Activated CD4-positive, alpha-beta T cell treated with anti-CD3 and anti-CD28 coated beads for 48 hours (primary cell): ENCODE results near the gene SLC30A3.

Source experiments
- DNase-seq: peaks from one replicate; pipeline ENCODE4 v3.0.0-alpha.2; 2020

Gene SLC30A3

DNA sequence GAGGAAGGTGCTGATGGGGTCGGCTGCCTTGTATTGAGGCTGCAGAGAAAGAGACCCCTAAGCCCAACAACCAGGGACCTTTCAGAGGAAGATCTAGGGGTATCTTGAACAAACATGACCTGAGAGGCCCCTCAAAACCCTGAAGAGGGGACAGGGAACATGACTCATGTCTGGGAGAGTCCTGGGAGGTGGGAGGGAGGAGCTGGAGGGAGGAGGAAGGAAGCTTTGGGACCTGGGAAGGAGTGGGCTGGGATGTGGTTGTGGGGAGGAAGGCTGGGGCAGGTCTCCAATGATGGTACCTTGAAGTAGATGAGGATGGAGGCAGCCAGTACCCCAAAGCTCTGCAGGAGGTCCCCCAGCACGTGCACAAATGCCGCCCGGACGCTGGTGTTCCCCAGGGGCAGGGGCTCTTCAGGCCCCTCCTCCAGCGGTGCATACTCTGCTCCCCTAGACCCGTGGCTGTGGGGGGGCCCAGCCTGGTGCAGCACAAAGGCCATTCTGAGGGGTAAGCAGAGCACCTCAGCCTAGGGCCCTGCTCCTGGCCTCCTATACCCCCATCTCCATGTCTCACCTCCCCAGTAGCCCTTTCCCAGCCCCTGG lies 5.9 kb downstream of the SLC30A3 start:
- DNase-seq = no peak

DNA sequence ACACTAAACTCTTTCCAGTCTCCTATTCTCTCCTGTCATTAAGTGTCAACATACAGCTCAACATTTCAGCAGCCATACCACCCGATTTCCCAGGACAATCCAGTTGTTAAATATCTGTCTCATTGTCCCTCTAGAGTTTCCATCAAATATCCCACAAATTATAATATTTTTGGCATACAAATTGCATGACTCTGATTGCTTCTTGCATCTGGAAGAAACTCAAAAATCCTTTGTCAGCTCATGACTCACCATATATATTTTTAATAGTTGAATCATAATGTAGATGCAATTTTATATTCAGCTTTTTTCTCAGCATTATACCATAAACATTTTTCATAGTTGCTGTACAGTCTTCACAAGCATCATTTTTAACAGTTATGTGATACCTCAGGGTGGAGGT lies 7.2 kb downstream of the SLC30A3 start:
- no peak for DNase-seq

DNA sequence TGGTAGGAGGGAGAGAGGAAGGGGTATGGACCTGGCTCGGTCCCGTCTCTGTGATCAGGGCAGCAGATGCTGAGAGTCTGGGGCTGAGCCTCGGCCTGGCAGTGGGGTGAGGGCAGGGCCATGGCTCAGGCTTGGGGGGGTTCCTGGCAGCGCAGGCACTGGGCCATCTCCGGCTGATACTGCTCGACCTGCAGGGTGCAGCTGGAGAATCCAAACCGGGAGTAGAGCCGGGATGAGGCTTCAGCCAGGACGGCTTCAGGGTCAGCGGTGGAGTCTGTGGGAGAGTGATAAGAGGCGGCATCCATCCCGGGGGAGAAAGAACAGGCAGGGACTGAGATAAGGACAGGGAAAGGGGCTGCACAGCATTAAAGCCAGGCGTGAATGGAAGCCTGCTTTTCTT lies 7.7 kb downstream of the SLC30A3 start:
- DNase-seq = no peak

DNA sequence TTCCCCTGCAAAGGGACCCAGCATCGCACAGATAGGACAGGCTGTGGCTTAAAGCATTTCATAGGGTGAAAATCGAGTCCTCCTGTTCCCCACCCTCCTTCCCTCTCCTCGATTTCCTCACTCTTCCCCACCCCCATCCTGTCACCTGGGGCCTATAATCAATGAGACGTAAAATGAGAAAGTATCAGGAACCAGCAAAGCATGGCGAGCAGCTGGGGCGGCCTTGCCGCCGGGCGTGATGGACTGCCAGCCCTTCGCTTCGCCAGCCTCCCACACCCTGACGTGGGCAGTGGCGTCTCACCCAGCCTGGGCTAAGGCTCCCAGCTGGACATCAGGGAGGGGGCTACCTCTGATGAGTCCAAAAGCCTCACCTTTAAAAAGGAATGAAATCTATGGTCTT lies 11.1 kb downstream of the SLC30A3 start:
- DNase-seq = no peak

DNA sequence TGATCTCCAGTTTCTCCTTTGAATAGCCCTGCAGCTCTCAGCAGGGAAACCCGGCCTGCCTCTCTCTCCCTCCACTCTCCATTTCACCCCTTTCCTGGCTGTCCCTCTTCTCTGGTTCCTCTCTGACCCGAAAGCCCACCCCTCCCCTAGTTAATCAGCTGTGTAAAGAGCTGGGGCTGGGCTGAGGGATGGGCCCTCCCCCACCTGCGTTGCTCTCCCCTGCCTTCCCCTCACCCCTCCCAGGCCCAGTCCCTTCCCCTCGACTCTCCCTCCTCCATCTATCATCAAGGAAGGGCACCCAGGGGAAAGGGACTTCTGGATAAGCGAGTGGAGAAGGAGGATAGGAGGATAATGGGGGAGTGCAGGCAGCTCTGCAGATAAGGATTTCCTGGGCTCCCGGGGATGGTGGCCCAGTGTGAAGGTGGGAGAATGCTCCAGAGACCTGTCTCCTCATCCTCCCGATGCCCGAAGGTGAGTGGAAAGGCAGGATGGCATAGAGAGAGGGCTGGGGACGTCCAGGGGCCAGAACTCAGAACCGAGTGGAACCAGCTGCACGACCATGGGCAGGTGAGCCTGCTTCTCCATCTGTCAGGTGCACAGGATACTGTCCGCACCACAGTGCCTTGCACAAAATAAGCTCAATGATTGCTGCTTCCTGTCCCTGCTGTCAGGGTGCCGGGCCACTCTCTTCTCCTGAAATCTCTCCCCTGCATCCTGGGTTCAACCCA lies 12.0 kb downstream of the SLC30A3 start:
- DNase-seq = no peak

DNA sequence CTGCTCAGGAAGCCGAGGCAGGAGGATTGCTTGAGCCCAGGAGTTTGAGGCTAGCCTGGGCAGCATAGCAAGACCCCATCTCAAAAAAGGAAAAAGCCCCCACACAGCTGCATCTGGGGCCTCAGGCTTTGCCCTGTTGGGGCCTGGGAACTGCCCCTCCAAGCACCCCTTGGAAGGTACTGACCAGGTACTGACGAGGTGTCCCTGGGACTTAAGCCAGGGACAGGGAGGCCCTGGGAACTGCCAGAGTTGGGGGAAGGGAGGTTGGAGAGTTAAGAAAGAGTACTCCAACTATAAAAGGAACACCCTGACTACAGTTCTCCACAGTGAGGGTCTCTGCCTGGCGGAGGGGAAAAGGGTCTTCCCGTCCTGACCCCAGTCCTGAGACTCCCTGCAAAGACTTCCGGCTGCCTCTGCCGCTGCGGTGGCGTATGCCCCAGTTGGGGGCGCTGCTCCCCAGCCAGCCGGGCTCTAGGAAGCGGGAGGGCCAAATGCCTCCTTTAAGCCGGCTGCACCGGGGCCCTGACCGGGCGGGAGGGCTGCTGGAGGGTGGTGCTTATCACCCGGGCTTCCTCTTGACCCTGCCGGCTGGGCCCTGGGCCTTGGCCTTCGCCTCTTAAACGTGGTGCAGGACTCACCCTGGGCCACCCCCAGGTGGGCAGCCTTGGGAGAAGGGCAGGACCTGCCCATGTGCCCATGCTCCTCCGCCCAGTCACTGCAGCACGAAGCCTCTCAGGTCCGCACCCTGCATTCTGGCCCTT lies 12.8 kb downstream of the SLC30A3 start:
- peak; percentile 76 for DNase-seq

DNA sequence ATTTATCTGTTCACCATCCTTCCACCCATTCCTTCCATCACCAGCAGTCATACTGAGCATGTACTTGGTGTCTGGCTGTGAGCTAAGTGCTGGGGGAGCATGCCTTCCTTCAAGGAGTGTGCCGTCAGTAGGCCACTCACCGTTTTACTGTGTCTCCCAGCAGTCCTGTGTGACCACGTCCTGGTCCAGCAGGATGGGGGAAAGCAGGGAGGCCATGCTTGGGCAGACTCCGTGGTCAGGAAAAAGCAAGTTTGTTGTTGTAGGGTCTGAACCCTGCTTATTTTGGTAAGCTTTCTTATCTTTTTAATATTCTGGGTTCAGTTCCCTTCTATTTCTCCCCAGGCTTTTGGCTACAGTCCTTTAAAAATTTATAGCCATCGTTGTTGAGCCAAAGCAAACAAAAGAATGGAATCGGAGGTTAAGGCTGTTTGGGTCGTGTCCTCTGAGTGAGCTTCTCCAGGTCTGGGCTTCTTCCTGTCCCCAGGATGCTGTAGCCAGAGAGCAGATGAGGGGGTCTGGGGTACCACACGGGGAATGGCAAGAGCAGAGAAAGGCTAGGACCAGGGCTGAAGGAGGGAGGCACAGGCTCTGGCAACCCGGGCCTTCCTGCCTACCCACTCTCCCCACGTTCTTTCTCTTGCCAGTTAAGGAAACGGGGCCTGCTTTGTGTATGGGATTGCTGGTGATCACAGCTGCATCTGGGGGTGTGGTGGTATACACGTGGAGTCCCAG lies 13.5 kb downstream of the SLC30A3 start:
- no peak for DNase-seq

DNA sequence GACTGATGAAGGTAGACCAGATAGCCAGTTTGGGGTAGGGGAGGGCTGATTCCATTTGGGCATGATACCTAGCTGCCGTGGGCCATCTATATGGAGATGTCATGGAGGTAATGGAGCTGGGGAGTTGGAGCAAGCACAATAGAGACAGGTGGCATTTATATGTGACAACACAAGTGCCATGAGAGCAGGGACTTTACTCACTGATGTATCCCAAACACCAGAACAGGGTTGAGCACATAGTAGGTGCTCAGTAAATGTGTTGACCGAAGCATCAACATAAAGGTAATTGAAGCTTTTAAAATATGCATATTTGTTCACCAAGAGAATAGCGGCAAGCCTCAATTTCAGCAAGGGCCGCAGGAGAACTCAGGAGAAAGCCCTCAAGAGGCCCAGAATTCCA lies 15.0 kb downstream of the SLC30A3 start:
- DNase-seq = no peak

DNA sequence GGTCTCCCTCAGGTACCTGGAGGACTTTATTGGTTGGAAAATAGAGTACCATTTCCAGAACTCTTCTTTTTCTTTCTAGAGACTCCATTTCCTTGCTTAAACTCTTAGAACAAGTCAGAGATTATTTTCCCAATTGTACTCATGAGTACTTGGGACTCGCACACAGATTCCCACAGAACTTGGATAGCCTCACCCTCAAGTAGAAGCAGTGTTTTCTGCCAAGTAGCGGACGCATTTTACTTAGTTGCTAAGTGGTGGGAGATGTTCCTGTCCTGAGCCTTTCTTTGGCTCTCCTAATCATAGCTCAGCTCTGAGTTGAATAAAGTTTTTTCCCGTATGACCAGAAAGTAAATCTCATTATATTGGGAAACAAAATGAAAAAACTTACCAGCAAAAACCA lies 17.2 kb downstream of the SLC30A3 start:
- DNase-seq = no peak

DNA sequence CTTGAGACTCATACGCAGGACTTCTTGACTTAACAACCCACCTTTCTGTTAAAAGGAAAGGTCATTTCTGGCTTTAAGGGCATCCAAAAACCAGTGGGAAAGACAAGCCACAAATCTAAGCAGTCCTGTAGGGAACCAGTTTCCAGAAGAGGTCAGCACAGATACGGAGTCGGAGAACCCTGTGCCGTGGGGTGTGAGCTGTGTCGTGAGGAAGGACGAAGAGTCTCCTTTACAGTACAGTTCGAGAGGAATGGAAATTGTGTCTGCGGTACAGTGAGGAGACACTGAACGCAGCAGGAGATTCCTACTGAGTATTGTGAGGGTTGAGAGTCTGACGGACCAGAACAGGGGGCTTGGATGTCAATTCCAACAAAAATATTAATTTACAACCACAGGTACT lies 17.7 kb downstream of the SLC30A3 start:
- DNase-seq = no peak

DNA sequence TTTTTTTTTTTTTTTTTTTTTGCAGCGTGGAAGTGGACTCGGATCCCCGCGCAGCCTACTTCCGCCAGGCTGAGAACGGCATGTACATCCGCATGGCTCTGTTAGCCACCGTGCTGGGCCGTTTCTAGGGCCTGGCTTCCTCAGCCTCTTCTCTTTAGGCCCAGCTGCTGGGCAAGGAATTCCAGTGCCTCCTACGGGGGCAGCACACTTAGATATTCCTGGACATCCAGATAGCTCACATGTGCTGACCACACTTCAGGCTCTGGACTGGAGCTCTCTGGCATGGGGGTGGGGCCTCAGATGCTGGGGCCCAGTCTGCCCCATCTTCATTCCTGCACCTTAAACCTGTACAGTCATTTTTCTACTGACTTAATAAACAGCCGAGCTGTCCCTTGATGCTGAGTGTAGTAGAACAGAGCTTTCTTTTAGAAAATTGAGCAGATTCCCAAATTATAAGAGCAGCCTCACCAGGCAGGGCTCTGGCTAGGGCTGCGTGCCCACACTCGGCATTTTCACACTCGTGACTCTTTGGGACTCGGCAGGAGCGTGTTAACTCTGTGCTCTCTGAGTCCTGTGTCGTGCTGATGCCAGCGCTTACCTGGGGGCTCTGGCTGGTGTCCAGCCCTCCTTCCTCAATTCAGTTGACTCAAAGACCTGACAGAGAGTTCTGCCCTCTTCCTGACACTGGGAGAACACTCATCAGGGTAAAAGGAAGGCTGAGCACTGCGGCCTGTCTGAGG lies 19.3 kb downstream of the SLC30A3 start:
- DNase-seq = no peak

DNA sequence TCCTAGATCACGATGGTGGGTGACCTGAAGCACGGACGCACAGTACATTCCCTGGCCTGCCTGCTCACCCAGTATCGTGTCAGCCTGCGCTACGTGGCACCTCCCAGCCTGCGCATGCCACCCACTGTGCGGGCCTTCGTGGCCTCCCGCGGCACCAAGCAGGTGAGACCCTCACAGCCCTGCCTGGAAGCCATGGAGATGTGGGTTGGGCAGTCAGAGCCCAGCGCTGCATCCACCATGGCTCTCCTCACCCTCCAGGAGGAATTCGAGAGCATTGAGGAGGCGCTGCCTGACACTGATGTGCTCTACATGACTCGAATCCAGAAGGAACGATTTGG lies 20.3 kb downstream of the SLC30A3 start:
- no peak for DNase-seq

DNA sequence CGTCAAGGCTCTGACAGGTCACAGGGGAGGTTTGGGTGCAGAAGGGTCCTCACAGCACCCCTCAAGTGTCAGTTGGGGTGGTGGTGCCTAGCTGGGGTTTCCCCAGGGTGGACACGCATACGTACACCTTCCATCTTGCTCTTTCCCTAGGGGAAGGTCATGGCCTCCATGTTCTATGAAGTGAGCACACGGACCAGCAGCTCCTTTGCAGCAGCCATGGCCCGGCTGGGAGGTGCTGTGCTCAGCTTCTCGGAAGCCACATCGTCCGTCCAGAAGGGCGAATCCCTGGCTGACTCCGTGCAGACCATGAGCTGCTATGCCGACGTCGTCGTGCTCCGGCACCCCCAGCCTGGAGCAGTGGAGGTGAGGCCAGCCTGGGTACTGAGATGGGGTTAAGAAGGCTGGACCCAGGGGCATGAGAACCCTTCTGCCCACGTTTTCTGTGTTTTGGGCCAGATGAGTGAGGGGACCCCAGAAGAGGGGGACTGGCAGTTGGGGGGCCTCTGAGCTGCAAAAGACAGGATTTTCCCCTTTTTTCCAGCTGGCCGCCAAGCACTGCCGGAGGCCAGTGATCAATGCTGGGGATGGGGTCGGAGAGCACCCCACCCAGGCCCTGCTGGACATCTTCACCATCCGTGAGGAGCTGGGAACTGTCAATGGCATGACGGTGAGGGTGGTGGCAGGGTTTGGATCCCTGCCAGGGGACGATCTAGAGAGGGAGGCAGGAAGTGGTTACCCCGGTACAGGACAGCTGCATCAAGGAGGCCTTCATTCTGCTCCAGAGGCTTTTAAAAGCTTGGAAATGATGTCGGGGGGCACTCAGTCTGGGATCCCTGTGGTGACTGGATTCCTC lies 20.9 kb downstream of the SLC30A3 start:
- DNase-seq = no peak

DNA sequence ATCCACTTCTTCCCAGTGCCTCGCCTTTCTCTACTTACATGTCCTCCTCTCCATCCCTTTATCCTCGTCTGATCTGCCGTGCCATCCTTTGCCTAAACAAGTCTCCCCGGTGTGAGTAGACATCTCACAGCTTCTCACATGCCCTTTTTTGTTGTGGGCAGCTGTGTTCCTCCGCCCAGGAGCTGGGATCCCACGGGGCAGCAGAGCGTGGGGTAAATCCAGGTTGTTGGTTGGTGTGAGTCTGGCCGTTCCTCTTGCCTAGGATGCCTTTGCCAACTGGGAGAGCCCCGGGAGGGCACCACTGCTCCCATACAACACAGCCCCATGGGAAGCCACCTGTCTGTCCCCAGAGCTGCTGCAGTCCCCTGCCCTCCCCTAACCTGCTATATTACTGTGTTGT lies 22.4 kb downstream of the SLC30A3 start:
- no peak for DNase-seq

DNA sequence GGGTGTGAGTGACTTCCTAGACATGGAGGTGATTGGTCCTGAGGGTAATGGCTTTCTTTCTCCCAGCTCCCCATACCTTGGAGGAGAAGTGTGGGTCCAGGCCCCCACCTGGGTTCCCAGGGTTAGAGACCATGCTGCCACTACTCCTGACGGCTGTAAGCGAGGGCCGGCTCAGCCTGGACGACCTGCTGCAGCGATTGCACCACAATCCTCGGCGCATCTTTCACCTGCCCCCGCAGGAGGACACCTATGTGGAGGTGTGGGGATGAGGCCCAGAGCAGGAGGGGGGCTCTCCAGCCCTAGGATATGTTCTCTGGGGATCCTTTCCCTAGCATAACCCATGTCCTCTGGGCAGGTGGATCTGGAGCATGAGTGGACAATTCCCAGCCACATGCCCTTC lies 23.9 kb downstream of the SLC30A3 start:
- no peak for DNase-seq

DNA sequence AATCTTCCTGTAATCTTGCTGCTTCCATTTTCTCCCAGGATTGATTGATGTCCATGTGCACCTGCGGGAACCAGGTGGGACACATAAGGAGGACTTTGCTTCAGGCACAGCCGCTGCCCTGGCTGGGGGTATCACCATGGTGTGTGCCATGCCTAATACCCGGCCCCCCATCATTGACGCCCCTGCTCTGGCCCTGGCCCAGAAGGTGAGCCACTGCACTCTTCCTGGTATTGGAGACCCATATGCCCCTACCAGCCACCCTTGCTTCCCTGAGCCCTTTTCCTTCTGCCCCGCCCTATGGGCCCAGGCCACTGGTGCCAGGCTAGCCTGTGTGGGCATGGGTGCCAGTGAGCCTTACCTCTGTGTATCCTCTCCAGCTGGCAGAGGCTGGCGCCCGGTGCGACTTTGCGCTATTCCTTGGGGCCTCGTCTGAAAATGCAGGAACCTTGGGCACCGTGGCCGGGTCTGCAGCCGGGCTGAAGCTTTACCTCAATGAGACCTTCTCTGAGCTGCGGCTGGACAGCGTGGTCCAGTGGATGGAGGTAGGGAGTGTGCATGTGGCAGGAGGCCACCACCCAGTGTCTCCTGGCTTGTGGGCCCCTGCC lies 25.4 kb downstream of the SLC30A3 start:
- DNase-seq = no peak

DNA sequence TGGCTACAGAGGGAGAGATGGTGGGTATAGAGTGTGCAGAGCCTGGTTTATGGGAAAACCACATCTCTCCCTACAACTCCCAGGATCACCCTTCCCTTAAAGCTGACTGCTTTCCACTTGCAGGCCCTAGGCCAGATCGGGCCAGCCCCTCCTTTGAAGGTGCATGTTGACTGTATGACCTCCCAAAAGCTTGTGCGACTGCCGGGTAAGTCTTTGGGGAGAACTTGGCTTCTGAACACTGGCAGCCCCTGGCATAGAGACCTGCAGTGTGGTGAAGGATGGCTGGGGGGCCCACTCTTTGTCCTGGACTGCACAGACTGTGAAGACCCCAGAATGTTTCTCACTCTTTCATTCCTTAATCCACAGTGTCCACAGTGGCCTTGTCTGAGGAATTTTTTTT lies 26.2 kb downstream of the SLC30A3 start:
- DNase-seq = no peak

DNA sequence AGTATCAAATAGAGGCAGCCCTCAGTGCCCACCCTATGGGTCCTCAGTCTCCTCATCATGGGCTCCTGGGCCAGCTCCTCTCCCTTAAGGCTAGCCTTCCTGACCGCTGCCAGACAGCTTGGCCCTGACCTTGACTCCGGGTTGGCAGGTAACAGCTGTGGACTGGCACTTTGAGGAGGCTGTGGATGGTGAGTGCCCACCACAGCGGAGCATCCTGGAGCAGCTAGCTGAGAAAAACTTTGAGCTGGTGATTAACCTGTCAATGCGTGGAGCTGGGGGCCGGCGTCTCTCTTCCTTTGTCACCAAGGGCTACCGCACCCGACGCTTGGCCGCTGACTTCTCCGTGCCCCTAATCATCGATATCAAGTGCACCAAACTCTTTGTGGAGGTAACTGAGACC lies 26.7 kb downstream of the SLC30A3 start:
- DNase-seq = no peak

DNA sequence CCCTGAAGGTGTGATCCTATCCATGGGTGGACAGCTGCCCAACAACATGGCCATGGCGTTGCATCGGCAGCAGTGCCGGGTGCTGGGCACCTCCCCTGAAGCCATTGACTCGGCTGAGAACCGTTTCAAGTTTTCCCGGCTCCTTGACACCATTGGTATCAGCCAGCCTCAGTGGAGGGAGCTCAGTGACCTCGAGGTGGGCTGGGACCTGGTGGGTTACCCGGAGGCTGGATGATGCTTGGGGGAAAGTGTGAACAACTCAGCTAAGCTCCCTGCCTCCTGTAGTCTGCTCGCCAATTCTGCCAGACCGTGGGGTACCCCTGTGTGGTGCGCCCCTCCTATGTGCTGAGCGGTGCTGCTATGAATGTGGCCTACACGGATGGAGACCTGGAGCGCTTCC lies 29.5 kb downstream of the SLC30A3 start:
- no peak for DNase-seq

DNA sequence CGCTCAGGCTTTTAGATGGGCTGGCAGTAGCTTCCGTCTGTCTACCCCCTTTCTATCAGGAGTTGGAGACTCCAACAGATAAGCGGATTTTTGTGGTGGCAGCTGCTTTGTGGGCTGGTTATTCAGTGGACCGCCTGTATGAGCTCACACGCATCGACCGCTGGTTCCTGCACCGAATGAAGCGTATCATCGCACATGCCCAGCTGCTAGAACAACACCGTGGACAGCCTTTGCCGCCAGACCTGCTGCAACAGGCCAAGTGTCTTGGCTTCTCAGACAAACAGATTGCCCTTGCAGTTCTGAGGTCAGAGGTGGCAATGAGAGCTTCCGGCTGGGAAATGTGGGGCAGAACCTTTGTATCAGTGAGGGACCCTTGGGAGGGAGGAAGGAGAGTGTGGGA lies 30.9 kb downstream of the SLC30A3 start:
- DNase-seq = no peak

DNA sequence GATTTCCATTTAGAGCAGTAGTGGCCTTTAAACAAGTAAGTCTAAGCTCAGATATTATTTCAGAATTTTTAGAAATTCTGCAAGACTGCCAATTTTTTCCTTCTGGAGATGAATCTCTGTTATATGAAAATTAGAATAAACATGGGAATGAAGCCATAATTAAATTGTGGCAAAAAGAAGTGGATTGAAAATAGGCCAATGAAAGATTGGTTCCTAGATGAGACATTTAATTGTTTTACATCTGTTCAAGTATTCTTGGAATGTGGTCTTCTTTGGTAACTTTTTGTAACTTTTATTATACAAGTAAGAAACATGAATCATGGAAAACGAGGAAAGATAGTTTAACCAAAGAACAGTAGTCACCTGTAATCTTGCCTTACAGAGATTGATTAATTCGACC lies 35.3 kb downstream of the SLC30A3 start:
- no peak for DNase-seq

DNA sequence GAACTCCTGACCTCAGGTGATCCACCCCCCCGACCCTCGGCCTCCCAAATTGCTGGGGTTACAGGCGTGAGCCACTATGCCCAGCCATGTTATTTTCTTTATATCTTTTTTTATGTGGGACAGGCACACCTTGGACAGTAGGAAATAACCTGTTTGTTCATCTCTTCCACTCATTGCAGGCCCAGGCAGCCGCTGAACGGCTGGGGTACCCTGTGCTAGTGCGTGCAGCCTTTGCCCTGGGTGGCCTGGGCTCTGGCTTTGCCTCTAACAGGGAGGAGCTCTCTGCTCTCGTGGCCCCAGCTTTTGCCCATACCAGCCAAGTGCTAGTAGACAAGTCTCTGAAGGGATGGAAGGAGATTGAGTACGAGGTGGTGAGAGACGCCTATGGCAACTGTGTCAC lies 37.3 kb downstream of the SLC30A3 start:
- no peak for DNase-seq
